ENCODE measurements around the gene RTEL1. TPM values are rescaled to one million over a fixed set of nuclear protein-coding genes. Genes with fewer than 3 reads are reported as not detected.
A peak's percentile ranks its signal among the peaks of the same experiment; 100 is the strongest.
"Not testable (repeated sequence)": the region's sequence is repeated elsewhere in the genome, so short reads cannot be mapped to it uniquely, and the experiment has no call there.

RTEL1 gene
- total RNA-seq, 1 donor: 13.5 TPM

DNA sequence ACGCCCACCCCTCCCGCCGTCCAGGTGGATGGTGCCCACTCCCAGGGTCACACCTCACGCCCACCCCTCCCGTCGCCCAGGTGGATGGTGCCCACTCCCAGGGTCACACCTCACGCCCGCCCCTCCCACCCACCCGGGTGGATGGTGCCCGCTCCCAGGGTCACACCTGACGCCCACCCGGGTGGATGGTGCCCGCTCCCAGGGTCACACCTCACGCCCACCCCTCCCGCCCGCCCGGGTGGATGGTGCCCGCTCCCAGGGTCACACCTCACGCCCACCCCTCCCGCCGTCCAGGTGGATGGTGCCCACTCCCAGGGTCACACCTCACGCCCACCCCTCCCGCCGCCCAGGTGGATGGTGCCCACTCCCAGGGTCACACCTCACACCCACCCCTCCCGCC, 7.6 kb upstream of the RTEL1 start:
- not testable (repeated sequence) for DNase-seq (ENCODE audit: low read depth in 2 of 3, low spot score in 2 of 3)

DNA sequence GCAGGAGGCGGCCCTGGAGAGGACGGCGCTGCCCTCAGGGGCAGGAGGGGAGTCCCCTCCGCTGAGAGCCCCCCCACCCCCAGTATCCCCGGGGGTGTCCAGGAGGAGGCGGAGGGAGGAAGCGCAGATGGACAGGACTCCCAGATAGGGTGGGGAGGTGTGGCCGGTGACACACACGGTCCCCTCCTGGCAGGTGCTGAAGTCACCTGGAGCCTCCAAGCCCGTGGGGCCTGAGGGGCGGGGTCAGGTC, 6.2 kb upstream of the RTEL1 start:
- DNase-seq (ENCODE audit: low read depth in 2 of 3, low spot score in 2 of 3): no peak

DNA sequence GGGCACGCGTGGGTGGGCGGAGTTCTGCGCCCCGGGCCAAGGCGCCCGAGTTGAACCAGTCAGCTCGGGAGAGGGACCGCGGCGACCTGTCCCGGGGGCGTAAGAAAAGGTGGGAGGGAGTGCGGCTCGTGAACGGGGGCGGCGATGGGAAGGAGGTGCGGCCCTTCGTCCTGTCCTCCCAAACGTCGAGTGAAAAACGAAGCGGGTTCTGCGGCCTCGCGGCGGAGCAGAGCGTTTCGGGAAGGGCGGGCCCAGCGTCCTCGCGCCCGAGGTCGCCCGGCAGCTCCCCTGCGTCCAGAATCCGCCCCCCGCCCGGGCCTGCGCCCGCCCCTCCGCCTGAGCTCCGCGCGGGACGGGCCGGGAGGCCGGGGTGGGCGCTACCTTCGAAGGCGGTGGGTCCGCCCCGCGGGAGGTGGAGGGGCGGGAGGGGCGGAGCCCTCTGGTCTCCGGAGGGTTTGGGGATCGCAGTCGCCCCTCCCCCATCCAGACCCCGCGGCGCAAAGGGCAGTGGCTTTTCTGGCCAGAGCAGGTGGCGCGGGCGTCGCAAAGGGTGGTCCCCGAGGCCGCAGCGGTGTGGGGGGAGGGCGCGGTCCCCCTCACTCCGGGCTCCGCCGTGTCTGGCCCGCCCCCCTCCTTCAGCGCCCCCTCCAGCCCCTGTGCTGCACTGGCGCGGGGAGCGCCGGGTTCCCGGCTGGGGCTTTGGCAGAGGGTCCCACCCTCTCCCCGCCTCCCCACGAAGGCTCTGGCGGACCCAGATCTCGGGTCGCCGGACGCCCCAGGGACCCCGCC, 5.7 kb upstream of the RTEL1 start:
- DNase-seq (ENCODE audit: low read depth in 2 of 3, low spot score in 2 of 3): peak in 2 of 3 donors; percentile 55 to 60

DNA sequence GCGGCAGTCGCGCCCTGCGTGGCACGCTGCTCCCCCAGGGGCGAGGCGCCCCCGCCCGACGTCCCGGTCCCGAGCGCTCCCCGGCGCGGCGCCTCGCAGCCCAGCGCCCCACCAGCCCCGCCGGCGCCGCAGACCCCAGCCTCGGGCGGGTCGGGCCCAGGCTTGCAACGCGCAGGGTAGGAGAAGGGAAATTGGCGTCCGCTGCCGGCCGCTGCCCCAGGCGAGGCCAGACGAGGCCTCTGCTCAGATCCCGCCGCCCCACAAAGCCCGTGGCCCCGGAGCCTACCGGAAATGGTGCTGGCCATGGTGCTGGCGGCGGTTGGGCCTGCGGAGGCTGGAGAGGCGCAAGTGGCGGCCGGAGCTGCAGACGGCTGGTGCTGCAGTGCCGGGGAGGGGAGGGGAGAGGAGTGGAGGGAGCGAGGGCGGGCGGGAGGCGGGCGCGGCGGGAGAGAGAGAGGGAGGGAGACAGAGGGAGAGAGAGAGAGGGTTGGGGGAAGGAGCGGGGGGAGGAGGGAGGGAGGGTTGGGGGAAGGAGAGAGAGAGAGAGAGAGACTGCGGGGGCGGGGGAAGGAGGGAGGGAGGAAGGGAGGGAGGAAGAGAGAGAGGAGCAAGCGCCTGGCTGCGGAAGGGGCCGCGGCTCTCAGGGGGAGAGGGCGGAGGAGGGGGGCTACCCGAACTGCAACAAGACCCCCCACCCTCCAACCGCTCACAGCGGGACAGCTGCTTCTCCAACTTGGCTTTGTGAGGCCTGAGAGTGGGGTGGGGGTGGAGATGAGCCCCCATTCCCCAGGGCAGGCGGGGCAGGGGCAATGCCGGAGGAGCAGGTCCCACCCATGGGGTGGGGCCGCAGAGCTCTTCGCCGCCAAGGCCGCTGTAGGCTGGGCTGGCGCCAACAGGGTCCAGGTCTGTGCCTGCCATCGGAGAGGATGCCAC, 4.8 kb upstream of the RTEL1 start, which contains the start of gene STMN3:
Gene STMN3 (minus strand): TSS at position 384 of the 933 bp plus-strand sequence. CDS start 79 bp downstream, at position 305.
- DNase-seq (ENCODE audit: low read depth in 2 of 3, low spot score in 2 of 3): peak in 2 of 3 donors; percentile 89 to 92

DNA sequence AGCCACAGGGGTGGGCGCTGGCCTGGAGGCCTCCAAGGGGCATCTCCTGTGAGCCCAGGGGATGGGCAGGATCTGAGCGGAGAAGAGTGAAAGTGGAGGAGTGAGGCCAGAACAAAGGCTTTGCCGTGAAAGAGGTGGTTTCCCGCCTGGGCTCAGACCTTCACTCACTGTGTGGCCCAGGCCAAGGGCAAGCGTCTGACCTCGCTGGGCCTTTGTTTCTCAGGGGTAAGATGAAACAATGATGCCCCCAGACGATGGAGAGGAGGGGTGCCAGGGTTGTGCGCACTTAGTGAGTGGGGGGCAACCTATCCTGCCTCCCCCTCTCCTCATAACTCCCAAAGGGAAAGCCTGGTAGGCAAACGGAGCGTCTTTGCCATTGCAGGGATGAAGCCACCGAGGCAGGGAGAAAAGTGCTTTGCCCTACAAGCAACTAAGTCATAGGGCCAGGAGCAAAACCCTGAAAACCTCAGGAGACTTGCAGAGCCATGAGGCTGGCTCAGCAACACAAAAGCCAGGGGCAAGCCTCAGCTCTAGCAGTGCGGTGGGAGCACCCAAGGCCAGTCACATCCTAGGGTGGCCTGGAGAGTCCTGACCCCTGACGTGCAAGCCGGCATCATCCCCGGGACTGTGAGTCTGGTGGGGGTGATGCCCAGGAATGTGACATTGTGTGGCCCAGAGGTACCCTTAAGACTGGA, 4.0 kb upstream of the RTEL1 start:
- no peak for DNase-seq (ENCODE audit: low read depth in 2 of 3, low spot score in 2 of 3)

DNA sequence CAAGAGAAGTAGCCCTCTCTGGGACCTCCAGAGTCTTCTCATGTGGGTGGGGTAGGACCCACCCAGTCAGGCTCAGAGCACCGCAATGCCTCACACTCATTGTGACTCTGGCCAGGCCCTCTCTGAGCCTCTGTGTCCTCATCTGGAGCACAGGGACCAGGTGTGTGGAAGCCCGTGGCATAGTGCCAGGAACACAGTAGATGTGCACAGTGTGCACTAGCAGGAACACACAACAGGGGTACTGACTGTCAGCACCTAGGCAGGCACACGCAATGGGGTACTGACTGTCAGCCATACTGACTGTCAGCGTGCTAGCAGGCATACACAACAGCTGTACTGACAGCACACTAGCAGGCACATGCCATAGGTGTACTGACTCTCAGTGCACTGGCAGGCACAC, 2.9 kb upstream of the RTEL1 start:
- no peak for DNase-seq (ENCODE audit: low read depth in 2 of 3, low spot score in 2 of 3)

DNA sequence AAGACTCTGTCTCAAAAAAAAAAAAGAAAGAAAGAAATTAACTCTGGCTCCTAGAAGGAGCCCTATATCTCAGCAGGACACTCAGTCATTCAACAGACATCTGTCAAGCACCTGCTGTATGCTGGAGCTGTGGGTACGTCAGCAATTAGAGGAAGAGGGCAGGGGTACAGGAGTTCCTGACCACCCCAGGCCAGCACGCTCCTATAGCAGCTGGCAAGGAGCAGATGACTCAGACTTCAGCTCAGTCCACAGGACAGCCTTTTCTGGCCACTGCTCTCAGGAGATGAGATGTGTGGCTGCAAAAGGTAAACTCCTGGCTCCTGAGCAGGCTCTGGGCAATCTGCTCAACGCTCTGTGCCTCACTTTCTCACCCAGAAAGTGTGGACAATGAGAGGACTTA, 1.7 kb upstream of the RTEL1 start:
- DNase-seq (ENCODE audit: low read depth in 2 of 3, low spot score in 2 of 3): no peak

DNA sequence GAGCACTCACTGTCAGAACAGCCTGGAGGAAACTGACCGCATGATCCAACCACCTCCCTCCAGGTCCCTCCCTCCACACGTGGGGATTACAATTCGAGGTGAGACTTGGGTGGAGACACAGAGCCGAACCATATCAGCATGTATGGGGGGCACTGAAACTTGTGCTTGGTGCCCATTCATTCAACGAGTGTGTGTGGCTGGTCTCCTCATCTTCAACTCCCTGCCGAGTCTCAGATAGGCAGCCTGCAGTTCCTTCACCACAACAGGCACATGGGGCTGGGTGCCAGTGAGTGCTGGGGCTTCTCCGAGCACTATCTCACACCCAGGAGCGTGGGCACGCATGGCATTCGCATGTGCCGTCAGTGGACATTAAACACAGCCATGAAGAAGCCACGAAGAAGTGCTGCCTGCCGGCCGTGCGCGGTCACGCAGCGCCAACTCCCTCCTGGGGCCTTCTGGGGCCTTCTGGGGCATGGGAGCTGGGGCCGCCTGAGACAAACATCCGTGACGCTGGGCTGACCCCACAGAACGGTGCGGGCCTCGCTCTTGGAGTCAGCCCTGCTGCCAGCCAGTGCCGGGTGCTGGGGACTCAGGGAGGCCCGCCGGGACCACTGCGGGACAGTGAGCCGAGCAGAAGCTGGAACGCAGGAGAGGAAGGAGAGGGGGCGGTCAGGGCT, 714 bp upstream of the RTEL1 start:
- DNase-seq (ENCODE audit: low read depth in 2 of 3, low spot score in 2 of 3): no peak

DNA sequence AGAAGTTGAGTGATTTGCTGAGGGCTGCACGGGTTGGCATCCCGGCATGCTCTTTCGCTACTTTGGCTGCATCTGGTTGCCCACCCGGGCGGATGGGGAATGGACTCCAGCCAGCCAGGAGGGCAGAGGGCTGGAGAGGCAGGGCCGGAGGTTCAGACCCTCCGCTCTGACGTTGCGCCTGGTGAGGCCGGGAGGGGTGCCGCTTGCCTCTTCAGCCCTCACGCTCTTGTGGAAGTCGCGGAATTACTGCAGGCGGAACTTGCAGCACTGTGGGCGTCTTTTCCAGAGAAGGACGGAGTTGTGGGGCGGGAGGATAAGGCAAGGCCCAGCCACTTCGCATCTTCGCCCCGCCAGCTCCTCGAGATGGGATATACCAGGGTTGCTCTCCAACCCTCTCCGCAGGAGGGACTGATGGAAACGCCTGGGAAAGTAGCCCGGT, 656 bp downstream of the RTEL1 start:
- DNase-seq (ENCODE audit: low read depth in 2 of 3, low spot score in 2 of 3): no peak

DNA sequence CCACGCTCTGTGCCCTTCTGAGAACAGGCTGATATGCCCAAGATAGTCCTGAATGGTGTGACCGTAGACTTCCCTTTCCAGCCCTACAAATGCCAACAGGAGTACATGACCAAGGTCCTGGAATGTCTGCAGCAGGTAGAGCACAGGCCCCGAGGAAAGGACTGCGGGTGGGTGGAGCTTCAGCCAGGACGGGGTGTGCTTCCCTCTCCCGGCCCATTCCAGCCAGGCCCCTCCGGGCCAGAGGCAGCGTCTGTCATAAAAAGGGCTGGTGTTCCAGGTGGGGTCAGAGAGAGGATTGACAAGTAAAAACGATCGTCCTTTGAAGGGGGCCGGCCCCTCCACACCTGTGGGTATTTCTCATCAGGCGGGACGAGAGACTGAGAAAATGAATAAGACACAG, 1.3 kb downstream of the RTEL1 start:
- no peak for DNase-seq (ENCODE audit: low read depth in 2 of 3, low spot score in 2 of 3)

DNA sequence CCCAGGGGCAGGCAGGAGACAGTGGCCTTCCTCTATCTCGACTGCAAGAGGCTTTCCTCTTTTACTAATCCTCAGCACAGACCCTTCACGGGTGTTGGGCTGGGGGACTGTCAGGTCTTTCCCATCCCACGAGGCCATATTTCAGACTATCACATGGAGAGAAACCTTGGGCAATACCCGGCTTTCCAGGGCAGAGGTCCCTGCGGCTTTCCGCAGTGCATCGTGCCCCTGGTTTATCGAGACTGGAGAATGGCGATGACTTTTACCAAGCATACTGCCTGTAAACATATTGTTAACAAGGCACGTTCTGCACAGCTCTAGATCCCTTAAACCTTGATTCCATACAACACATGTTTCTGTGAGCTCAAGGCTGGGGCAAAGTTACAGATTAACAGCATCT, 2.1 kb downstream of the RTEL1 start:
- DNase-seq (ENCODE audit: low read depth in 2 of 3, low spot score in 2 of 3): not testable (repeated sequence)

DNA sequence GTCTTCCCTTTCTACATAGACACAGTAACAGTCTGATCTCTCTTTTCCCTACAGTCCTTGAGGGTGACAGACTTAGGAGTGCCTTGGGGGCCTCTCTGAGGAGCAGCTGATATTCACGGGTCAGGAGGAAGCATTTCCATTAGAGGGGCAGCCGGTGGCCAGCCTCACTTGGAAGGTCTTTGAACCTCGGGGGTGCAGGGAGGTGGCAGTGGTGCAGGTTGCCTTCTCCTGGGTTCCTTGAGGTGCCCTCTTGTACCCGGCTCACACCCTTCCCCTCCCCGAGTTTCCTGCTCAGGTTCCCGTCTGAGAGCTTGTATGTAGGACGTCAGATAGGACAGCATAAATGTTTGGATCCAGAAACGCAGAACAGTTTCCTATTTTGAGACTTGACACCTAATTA, 2.5 kb downstream of the RTEL1 start:
- DNase-seq (ENCODE audit: low read depth in 2 of 3, low spot score in 2 of 3): no peak

DNA sequence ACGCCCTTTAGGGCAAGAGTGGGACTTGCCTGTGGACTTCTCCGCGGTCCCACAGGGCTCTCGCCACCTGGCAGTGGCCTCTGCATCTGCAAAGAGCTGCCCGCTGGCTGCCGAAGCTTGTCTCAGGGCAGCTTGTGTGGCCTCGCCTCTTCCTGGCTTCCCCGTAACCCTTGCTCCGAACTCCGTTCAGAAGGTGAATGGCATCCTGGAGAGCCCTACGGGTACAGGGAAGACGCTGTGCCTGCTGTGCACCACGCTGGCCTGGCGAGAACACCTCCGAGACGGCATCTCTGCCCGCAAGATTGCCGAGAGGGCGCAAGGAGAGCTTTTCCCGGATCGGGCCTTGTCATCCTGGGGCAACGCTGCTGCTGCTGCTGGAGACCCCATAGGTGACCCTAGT, 3.0 kb downstream of the RTEL1 start:
- no peak for DNase-seq (ENCODE audit: low read depth in 2 of 3, low spot score in 2 of 3)

DNA sequence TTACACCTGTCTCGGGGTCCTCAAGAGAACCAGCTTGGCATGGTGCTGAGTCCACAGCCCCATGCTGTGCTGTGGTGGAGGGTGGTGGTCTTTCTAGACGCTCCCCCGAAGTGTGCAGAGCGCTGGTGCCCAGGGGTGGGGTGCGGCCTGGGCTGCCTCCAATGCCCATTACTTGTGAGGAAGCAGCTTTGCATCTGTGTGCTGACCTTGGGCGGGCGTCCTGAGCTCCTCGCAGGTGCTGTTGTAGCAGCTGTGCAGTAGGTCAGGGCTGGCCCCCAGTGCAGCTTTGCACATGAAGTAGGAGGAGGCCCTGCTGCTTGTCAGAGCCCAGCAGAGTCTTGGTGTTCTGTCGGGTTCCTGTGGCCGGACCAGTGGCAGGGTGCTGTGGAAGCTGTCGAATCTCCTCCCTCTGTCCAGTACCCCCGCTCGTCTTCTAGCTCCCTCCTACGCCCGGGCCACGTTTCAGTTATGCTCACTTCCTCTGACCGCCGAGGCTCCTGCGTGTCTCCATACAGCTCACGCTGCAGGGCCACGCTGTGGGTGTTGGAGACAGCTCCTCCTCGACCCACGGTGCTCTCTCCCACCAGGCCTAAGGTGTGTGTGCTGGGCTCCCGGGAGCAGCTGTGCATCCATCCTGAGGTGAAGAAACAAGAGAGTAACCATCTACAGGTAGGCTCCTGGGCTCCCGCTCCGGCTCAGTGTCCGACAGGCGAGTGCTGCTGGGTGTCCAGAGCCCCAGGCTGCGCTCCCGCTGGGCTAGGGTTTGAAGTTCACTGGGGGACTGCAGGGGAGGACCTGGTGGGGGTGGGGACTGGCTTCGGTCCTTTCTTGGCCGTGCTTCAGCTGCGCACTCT, 4.1 kb downstream of the RTEL1 start:
- DNase-seq (ENCODE audit: low read depth in 2 of 3, low spot score in 2 of 3): no peak

DNA sequence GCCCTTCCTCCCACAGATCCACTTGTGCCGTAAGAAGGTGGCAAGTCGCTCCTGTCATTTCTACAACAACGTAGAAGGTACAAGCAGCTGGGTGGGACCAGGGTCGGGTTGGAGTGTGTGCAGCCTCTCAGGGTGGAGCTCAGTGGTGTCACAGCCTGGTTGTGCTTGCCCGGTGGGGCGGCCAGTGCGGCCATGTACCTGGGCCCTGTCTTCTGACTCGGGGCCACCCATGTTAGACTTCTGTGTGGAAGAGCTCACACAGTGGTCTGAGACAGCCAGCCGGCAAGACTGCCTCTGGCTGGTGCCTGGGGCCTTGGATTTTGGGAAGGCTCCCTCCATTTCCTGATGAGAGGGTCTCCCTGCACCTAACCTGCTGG, 4.7 kb downstream of the RTEL1 start:
- DNase-seq (ENCODE audit: low read depth in 2 of 3, low spot score in 2 of 3): no peak

DNA sequence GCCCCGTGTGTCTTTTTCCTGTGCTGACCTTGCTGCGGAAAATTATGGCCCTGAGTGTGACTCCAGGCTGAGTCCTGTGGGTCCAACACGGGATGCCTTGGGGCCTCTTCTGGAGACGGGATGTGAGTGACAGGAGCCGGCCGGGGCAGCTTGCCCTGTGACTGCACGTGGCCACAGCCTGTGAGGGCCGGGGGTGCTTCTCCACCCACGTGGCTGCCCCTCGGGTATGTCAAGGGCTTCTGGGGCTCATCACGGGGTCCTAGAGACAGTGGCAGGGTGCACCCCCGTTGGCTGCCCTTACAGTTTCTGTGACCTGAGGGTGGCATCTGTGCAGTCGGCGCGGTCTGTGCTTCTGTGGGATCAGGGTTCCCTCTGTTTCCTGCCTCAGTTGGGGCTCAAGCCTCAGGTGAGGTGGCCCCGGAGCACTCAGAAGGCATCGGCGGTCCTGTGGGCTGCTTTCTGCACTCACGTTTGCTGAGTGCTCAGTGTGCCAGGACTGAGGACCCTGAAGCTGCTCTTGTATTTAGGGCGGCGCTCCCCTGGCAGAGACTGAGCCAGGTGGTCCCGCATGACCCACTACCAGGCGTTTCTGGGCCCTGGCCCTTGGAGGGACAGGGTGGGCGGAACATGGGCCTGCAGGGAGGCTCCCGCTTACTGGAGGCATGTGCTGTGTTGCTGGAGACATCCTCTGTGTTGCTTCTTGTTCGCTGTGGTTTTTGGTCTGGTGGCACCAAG, 5.4 kb downstream of the RTEL1 start:
- DNase-seq (ENCODE audit: low read depth in 2 of 3, low spot score in 2 of 3): no peak

DNA sequence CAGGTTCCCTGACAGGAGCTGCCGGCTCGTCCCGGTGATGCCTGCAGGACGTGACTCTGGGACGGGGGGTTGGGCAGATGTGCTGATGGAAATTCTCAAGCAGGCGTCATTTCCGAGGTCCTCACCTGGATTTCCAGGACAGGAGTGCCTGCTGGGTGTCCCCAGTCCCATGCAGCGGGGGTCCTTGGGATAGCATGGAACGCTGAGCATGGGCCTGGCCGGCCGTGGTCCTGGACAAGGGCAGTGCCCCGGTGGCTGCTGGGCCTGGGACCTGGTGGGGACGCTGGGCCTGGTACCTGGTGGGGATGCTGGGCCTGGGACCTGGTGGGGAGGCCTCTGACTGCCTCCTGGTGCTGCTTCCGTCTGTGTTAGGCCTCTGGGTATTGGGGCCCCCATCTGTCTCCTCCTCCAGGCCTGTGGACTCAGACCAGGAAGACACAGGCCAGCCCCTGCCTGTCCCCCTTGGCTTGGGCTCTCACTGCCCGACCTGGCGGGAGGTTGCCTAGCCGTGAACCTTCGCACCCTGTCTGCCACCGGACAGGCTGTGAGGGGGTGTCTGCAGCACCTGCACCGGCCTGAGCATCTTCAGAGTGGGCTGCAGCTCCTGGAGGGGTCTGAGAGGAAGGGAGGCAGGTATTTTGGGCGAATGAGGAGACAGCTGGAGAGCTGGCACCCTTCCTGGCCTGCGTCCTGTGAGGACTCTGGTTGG, 6.2 kb downstream of the RTEL1 start:
- DNase-seq (ENCODE audit: low read depth in 2 of 3, low spot score in 2 of 3): no peak

DNA sequence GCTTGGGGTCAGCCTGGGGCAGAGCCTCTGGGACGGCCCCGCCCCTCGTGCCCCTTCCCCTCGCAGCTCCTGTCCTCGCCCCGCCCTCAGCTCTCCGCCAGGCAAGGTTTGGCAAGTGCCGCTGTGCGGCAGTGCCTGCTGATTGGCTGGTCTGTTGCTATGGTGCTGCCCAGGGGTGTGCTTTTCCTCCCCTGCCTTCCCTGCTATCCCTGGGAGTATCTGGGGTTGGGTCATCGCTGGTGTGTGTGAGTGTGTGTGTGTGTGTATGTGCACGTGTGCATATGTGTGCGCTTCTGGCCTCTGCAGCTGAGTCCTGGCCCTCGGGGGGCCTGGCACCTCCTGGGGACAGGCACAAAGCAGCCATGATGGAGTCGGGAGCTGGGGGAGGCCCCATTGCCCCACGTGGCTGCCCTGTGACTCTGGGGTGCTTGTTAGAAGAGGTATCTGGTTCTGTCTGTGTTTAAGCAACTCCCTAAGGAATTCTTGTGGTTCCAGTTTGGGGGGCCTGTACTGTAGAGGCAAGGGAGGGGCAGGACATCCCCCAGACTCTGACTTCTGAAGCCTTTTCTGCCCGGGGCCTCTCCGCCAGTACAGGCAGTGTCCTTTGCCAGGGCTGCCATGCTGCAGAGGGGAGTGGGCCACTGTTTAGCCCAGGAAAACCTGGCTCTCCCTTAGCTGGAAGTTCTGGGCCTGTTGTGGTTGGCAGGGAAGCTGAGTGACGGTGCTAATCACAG, 6.9 kb downstream of the RTEL1 start:
- no peak for DNase-seq (ENCODE audit: low read depth in 2 of 3, low spot score in 2 of 3)

Data from hematopoietic multipotent progenitor cell (in vitro differentiated cells).